SJSA1 (cell line): ENCODE data around the gene POSTN. TPM values are rescaled to one million over a fixed set of nuclear protein-coding genes. Genes with fewer than 3 reads are reported as not detected.

Source experiments
- DNase-seq, 2 experiments: peaks; one replicate each; pipeline ENCODE4 v3.0.0-alpha.2; 2015 to 2020; ENCODE audit warnings: low spot score in 2 of 2, low read depth in 1 of 2
- H3K27ac ChIP-seq: fragments of 250-450 bp; sonication (Bioruptor Pico); 2 replicates; pipeline ENCODE4 v1.5.1; 2020; ENCODE audit warnings: mild to moderate bottlenecking, moderate library complexity
- H3K27me3 ChIP-seq: fragments of 250-450 bp; sonication (Bioruptor Pico); replicated peaks from 2 replicates; pipeline ENCODE4 v1.5.1; 2020; ENCODE audit warnings: mild to moderate bottlenecking, moderate library complexity
- H3K36me3 ChIP-seq: fragments of 250-450 bp; sonication (Bioruptor Pico); 2 replicates; pipeline ENCODE4 v1.5.1; 2020; ENCODE audit warnings: mild to moderate bottlenecking
- H3K4me1 ChIP-seq: fragments of 250-450 bp; sonication (Bioruptor Pico); replicated peaks from 2 replicates; pipeline ENCODE4 v1.6.1; 2021; ENCODE audit warnings: mild to moderate bottlenecking
- H3K4me3 ChIP-seq: fragments of 250-450 bp; sonication (Bioruptor Pico); 2 replicates; pipeline ENCODE4 v1.5.1; 2020; ENCODE audit warnings: mild to moderate bottlenecking
- H3K9me3 ChIP-seq: fragments of 250-450 bp; sonication (Bioruptor Pico); replicated peaks from 2 replicates; pipeline ENCODE4 v1.5.1; 2020; ENCODE audit warnings: mild to moderate bottlenecking
- total RNA-seq: library from RNA; depleted of rRNA; stranded (reverse); fragments of >200 nt; shearing (Covaris generic); gene quantifications from 2 replicates; pipeline ENCODE4 v1.2.3, GENCODE V29; 2014; rRNA removed

POSTN gene
- 0.22 TPM in 1 of 2 replicates, not detected in the other for total RNA-seq

GRCh38 chr13:37598597-37598996 lies at the start of gene POSTN:
TSS of gene POSTN (minus strand) at chr13:37598768. CDS start at chr13:37598726, 42 bp downstream.
- Histone ChIP-seq H3K27ac (no peak within 1 kb of the TSS), H3K36me3 (no peaks in the 10 kb centered on the region), H3K4me3 (no peak within 1 kb of the TSS), H3K9me3 (no peaks in the 10 kb centered on the region), H3K4me1 (no peaks in the 10 kb centered on the region), H3K27me3 (no peaks in the 10 kb centered on the region)
- DNase-seq = no peak

- no peak for DNase-seq
- H3K9me3 ChIP-seq = no peaks in the 10 kb centered on the region
- no peak overlapping the region for H3K4me3 ChIP-seq
- H3K27me3 ChIP-seq = no peaks in the 10 kb centered on the region
- H3K36me3 ChIP-seq = no peaks in the 10 kb centered on the region
- no peak overlapping the region for H3K27ac ChIP-seq
- no peaks in the 10 kb centered on the region for H3K4me1 ChIP-seq
Measured at GRCh38 chr13:37647031-37647650, 48.6 kb upstream of the POSTN start.

- H3K27ac ChIP-seq = no peak overlapping the region
- no peaks in the 10 kb centered on the region for H3K36me3 ChIP-seq
- no peak overlapping the region for H3K4me3 ChIP-seq
- H3K4me1 ChIP-seq = no peaks in the 10 kb centered on the region
- H3K9me3 ChIP-seq = no peaks in the 10 kb centered on the region
- H3K27me3 ChIP-seq = no peaks in the 10 kb centered on the region
- no peak for DNase-seq
Measured at GRCh38 chr13:37646531-37646930, 48.0 kb upstream of the POSTN start.

- Histone ChIP-seq H3K27me3 (no peaks in the 10 kb centered on the region), H3K4me1 (no peaks in the 10 kb centered on the region), H3K9me3 (no peaks in the 10 kb centered on the region), H3K4me3 (no peak overlapping the region), H3K27ac (no peak overlapping the region), H3K36me3 (no peaks in the 10 kb centered on the region)
- no peak for DNase-seq
Measured at GRCh38 chr13:37645181-37645740, 46.7 kb upstream of the POSTN start.

- H3K4me3 ChIP-seq = no peak overlapping the region
- no peak overlapping the region for H3K27ac ChIP-seq
- H3K4me1 ChIP-seq = no peaks in the 10 kb centered on the region
- no peaks in the 10 kb centered on the region for H3K36me3 ChIP-seq
- no peaks in the 10 kb centered on the region for H3K27me3 ChIP-seq
- H3K9me3 ChIP-seq = no peaks in the 10 kb centered on the region
- no peak for DNase-seq
Measured at GRCh38 chr13:37641391-37641790, 42.8 kb upstream of the POSTN start.

GRCh38 chr13:37640499-37640898 lies 41.9 kb upstream of the POSTN start:
- no peak overlapping the region for H3K27ac ChIP-seq
- DNase-seq = peak in 1 of 2 experiments; percentile 24
- H3K9me3 ChIP-seq = no peaks in the 10 kb centered on the region
- no peaks in the 10 kb centered on the region for H3K36me3 ChIP-seq
- no peak overlapping the region for H3K4me3 ChIP-seq
- H3K27me3 ChIP-seq = no peaks in the 10 kb centered on the region
- no peaks in the 10 kb centered on the region for H3K4me1 ChIP-seq

- Histone ChIP-seq H3K9me3 (no peaks in the 10 kb centered on the region), H3K4me3 (no peak overlapping the region), H3K27me3 (no peaks in the 10 kb centered on the region), H3K4me1 (no peaks in the 10 kb centered on the region), H3K36me3 (no peaks in the 10 kb centered on the region), H3K27ac (no peak overlapping the region)
- DNase-seq = no peak
Measured at GRCh38 chr13:37636701-37637100, 38.1 kb upstream of the POSTN start.

- no peak for DNase-seq
- no peaks in the 10 kb centered on the region for H3K9me3 ChIP-seq
- H3K27me3 ChIP-seq = no peaks in the 10 kb centered on the region
Measured at GRCh38 chr13:37632294-37632693, 33.7 kb upstream of the POSTN start.

GRCh38 chr13:37627428-37627827 lies 28.9 kb upstream of the POSTN start:
- DNase-seq = no peak

More at GRCh38 chr13:37632294-37632693, 33.7 kb upstream of the POSTN start:
- H3K4me1 ChIP-seq = no peaks in the 10 kb centered on the region
- H3K4me3 ChIP-seq = no peak overlapping the region
- H3K27ac ChIP-seq = no peak overlapping the region
- no peaks in the 10 kb centered on the region for H3K36me3 ChIP-seq

GRCh38 chr13:37621811-37622361 lies 23.3 kb upstream of the POSTN start:
- H3K4me3 ChIP-seq = no peak overlapping the region
- no peaks in the 10 kb centered on the region for H3K9me3 ChIP-seq
- no peaks in the 10 kb centered on the region for H3K36me3 ChIP-seq
- H3K27ac ChIP-seq = no peak overlapping the region
- DNase-seq = no peak
- H3K4me1 ChIP-seq = peaks cover 25% of the 10 kb centered on the region
- H3K27me3 ChIP-seq = no peaks in the 10 kb centered on the region

More at GRCh38 chr13:37627428-37627827, 28.9 kb upstream of the POSTN start:
- Histone ChIP-seq H3K9me3 (no peaks in the 10 kb centered on the region), H3K4me1 (no peaks in the 10 kb centered on the region), H3K27me3 (no peaks in the 10 kb centered on the region), H3K27ac (no peak overlapping the region), H3K36me3 (no peaks in the 10 kb centered on the region), H3K4me3 (no peak overlapping the region)

GRCh38 chr13:37618554-37618953 lies 20.0 kb upstream of the POSTN start:
- no peaks in the 10 kb centered on the region for H3K27me3 ChIP-seq
- DNase-seq = peak in 1 of 2 experiments; percentile 64
- no peaks in the 10 kb centered on the region for H3K36me3 ChIP-seq
- peaks cover 47% of the 10 kb centered on the region for H3K4me1 ChIP-seq
- H3K27ac ChIP-seq = peak overlapping the region; percentile 99
- no peaks in the 10 kb centered on the region for H3K9me3 ChIP-seq
- no peak overlapping the region for H3K4me3 ChIP-seq

- no peak overlapping the region for H3K4me3 ChIP-seq
- peak; percentile 65 to 90 for DNase-seq
Measured at GRCh38 chr13:37617173-37617572, 18.6 kb upstream of the POSTN start.

GRCh38 chr13:37616131-37616530 lies 17.6 kb upstream of the POSTN start:
- Histone ChIP-seq H3K4me3 (no peak overlapping the region), H3K27ac (peak overlapping the region; percentile 99), H3K27me3 (no peaks in the 10 kb centered on the region), H3K4me1 (peaks cover 45% of the 10 kb centered on the region), H3K9me3 (no peaks in the 10 kb centered on the region), H3K36me3 (no peaks in the 10 kb centered on the region)
- peak in 1 of 2 experiments; percentile 42 for DNase-seq

More at GRCh38 chr13:37617173-37617572, 18.6 kb upstream of the POSTN start:
- Histone ChIP-seq H3K27ac (peak overlapping the region; percentile 99), H3K9me3 (no peaks in the 10 kb centered on the region), H3K27me3 (no peaks in the 10 kb centered on the region), H3K4me1 (peaks cover 47% of the 10 kb centered on the region), H3K36me3 (no peaks in the 10 kb centered on the region)

GRCh38 chr13:37615276-37615675 lies 16.7 kb upstream of the POSTN start:
- Histone ChIP-seq H3K27ac (peak overlapping the region; percentile 99), H3K4me1 (peaks cover 45% of the 10 kb centered on the region), H3K27me3 (no peaks in the 10 kb centered on the region), H3K9me3 (no peaks in the 10 kb centered on the region), H3K36me3 (no peaks in the 10 kb centered on the region), H3K4me3 (no peak overlapping the region)
- DNase-seq = peak in 1 of 2 experiments; percentile 4
